HG02870 (cell line): ENCODE measurements around the gene PLCB4.

Source experiments
- ATAC-seq: cut with Tn5 transposase; IDR thresholded peaks from one replicate; pipeline ENCODE4 v1.9.1; 2021; ENCODE audit warnings: mild to moderate bottlenecking, moderate library complexity; ENCODE audit not compliant: unreplicated experiment

The PLCB4 gene

DNA sequence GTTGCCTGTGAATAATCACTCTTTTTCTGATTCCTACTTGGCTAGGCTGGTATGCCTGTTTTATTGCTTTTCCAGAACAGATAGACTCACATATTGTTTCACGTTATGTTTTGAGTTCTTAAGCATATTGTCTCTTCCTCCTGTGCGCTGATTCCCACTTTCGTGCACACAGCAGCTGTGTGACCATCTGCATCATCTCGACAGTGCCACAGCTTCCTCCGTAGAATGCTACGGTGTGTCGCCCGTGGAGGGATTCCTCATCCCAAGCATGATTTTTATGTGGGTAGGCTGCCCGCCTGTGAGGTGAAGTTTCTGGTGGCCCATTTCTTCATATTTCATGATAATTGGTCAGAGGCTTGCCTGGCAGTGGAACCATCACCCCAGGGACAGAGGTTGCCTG, 31.8 kb downstream of the PLCB4 start:
- no peak for ATAC-seq

DNA sequence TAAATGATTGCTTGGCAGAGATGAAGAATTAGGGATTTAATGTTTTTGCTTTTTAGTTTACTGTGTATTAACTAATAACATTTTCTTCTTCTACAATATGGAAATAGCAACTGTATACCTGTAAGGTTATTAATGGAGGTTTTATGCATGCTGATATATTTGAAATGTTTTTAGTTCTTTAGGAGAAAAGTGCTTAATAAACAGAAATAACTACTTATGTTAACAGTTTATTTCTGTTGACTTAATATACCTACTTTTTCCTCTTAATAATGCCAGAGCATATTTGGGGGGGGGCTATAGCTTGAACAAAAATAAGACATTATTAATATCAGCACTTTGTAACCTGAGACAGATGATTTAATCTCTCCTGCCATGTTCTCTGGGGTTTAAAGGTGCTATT, 33.6 kb downstream of the PLCB4 start:
- ATAC-seq: no peak

DNA sequence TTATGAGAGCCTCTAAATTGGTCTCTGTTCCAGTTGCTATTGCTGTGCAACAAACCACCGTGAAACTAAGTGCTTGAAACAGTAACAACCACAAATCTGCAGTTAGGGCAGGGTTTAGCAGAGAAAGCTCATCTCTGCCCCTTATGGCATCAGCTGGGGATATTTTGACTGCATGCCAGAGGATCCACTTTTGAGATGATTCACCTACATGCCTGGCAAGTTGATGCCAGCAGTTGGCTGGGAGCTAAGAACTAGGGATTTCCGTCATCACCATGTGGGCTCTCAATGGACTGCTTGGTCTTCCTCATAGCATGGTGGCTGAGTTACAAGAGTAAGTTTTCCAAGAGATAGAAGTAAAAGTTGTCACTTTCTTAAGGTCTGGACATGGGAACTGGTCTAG, 35.1 kb downstream of the PLCB4 start:
- no peak for ATAC-seq

DNA sequence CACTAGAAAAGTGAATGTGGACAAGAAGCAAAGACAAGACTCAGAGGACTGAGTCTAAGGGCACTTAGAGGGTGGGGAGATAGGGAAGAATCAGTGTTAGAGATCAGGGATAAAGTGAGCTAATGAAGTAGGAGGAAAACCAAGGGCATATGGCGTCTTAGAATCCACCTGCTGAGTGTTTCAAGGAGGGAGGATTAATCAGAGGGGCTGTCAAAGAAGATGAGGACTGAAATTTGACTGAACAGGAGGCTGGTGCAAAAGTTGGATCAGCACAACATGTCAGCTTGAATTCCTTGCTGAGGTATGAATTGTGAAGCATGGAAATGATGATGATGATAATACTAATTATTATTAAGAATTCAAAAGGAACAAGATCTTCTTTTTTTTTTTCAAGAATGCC, 39.4 kb downstream of the PLCB4 start:
- no peak for ATAC-seq

DNA sequence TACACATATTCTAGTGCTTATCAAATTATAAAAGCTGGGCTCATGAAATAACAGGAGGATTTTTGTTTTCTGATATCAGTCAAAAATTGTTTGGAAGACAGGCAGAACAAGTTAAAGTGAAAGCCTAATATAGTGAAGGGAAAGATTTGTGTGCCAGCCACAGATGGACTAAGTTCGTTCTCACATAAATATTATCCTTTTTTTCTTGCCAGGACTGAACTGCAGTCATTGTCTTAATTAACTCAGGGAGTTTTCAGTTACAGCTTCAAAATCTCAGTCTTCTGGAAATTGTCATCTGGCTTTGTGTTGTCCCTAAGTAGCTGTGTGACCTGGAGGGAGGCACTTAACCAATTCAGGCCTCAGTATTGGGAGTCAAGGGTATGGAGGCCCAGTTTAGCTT, 40.7 kb downstream of the PLCB4 start:
- ATAC-seq: no peak

- no peak for ATAC-seq
Measured at GRCh38 chr20:9110365-9110764, 41.5 kb downstream of the PLCB4 start.

DNA sequence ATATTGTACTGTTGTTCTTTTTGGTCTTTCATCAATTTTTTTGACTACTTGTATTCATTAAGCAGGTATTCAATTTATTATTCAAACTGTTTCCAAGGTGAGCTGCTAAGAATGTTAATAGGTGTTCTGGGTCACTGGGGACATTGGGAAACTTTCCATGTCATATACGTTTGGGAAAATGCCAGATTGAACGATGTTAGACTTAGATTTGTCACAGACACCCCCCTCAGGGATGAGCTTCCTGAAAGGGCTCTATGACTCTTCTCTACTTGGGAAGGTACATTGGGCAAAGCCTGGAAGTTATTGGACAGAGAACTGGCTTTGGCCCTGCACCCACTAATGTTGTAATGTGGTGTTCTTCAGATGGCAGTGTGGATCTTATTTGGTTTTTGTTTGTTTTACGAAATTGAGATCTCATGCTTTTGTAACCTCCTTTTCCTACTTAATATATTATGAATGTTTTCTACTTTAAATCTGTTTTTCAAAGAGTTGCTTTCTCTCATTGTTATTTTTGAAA, 42.1 kb downstream of the PLCB4 start:
- no peak for ATAC-seq

- no peak for ATAC-seq
Measured at GRCh38 chr20:9112541-9113515, 43.9 kb downstream of the PLCB4 start.

DNA sequence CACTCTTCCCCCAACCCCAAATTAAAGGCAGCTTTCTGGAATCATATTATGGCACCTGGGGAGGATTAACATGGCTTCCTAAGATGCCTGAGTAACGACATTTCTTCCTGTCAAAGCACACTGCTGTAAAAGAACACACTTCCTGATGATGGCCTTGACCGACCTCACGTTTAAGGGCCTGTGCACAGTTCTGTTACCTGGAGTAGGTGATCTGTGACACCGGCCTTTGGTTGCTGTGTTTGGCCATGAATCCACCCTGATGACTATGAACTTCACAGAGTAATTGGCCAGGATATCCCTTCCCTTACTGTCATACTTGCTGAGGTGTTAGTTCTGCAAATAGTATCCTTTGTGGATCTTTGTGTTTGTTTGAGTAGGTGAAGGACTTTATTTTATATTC, 45.8 kb downstream of the PLCB4 start:
- no peak for ATAC-seq

DNA sequence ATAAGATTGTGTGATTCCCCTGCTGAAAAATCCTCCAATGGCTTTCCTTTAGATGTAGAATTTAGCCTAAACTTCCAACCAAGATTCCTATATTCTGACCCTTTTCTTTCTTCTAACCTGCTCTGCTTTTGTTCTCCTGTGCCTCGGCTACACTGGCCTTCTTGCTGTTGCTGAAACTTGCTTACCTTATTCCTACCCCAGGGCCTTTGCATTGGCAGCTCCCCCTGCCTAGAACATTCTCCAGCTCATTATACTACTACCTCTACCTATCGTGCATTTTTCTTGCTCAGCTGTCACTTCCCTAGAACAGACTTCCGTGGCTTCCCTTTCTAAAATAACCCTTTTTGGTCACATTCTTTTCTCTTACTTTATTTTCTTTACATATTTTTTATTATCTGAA, 48.7 kb downstream of the PLCB4 start:
- no peak for ATAC-seq

DNA sequence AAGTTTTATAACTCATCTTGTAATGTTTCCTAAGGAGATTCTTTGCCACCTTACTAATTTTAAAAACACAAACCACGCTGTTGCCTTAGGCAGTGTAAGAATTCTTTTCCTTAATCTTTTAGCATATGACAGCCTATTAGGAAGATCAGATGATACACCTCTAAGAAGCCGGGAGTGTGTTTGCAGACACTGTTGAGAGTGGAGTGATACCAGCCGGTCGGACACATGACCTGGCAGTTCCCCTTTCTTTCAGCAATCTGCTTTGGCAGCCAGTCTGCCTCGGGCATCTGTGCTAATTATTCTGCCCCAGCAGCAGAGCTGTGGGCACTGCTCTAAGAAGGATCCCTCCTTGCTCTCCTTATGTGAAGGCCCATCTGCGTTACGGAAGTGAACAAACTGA, 50.9 kb downstream of the PLCB4 start:
- ATAC-seq: no peak

GRCh38 chr20:9121211-9121610, 52.3 kb downstream of the PLCB4 start:
- no peak for ATAC-seq

GRCh38 chr20:9122571-9122970, 53.7 kb downstream of the PLCB4 start:
- ATAC-seq: no peak

DNA sequence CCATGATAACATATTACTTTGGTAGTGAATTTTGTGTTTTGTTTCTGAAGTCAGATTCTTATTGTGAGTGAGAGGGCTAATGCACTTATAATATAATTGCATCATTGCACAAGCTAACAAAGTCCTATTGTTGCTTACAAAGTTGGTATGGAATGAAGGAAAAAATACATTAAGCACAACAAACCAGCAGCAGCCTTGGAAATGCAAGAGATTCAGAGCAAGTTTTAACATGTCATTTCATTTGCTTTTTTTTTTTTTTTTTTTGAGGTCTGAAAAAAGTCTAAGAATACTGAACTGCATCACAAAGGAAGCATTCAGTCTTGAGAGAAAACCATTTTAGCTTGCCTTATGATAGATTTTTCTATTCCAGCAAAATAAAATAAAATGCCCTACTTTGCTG, 57.6 kb downstream of the PLCB4 start:
- no peak for ATAC-seq

DNA sequence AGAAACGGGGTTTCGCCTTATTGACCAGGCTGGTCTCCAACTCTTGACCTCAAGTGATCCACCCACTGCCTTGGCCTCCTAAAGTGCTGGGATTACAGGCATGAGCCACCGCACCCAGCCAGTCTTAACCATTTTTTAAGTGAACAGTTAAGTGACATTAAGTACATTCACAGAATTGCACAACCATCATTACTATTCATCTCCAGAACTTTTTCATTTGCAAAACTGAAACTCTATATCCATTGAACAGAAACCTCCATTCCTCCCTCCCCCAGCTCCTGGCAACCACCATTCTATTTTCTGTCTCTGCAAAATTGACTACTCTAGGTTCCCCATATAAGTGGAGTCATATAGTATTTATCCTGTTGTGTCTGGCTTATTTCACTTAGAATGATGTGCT, 59.7 kb downstream of the PLCB4 start:
- no peak for ATAC-seq

- ATAC-seq: no peak
Measured at GRCh38 chr20:9129756-9130155, 60.9 kb downstream of the PLCB4 start.

- ATAC-seq: no peak
Measured at GRCh38 chr20:9130521-9130920, 61.6 kb downstream of the PLCB4 start.

DNA sequence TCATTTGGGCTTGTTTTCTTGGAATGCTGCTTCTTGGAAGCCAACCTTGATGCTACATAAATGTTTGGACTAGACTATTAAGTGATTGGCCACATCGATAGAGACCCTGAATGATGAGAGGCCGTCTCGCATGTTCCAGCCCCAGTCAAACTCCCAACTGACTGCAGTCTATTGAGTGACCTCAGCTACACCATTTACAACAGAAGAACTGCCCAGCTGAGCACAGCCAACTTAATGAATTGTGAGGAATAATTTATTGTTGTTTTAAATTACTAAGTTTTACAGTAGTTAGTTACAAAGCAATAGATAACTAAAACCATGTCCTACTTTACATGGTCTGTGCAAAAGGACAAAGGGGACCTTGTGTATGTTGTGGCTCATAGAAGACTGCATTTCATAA, 63.0 kb downstream of the PLCB4 start:
- ATAC-seq: no peak

GRCh38 chr20:9134346-9134745, 65.5 kb downstream of the PLCB4 start:
- no peak for ATAC-seq

GRCh38 chr20:9136114-9136513, 67.2 kb downstream of the PLCB4 start:
- ATAC-seq: no peak

GRCh38 chr20:9137001-9137400, 68.1 kb downstream of the PLCB4 start:
- ATAC-seq: no peak

DNA sequence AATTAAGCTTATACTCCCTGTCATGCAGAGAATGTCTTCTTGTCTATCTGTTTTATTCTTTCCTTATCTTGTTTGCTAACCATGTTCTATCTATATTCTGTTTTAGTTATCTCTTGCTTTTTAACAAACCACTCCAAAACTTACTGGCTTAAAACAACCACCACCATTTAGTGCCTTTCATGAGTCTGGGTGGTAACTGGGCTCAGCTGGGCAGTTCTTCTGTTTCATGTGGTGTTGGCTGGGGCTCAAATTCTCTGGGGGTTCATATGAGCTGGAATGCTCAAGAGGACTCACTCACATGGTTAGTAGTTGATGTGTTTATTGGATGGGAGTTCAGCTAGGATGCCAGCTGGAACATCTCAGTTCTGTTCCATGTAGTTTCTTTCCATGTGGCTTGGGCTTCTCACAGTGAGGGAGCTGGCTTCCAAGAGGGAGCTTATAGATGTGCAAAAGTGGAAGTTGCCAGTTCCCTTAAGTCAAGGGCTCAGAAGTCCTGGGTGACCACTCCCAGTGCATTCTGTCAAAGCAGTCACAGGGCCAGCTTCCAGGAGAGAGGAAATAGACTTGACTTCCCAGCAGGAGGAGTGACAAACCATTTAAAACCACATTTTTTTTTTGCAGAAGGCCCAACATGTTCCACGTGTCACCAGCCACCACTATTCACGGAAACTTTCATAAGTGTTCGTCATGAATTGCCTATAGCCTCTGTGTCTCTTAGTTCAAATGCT, 70.4 kb downstream of the PLCB4 start:
- ATAC-seq: no peak
